HepG2 (cell line): Measurements from ENCODE around the gene SHC1.

Experiments
- CTCF ChIP-seq: sonication (generic); formaldehyde crosslinking; IDR thresholded peaks from 2 replicates; pipeline ENCODE4 v1.5.0; 2020; ENCODE audit warnings: mild to moderate bottlenecking, missing genetic modification reagents, moderate library complexity
- HDAC1 ChIP-seq: sonication (generic); formaldehyde crosslinking; IDR thresholded peaks from 2 replicates; pipeline ENCODE4 v1.5.1; 2020; ENCODE audit warnings: mild to moderate bottlenecking, missing genetic modification reagents
- PBX2 ChIP-seq: IDR thresholded peaks from 2 replicates; pipeline ENCODE4 v1.6.1; 2016; ENCODE audit warnings: control low read depth
- POLR2AphosphoS5 ChIP-seq: IDR thresholded peaks from 2 replicates; pipeline ENCODE4 v1.6.1; 2012; ENCODE audit warnings: low read depth, low read length
- SMAD1 ChIP-seq: sonication (generic); formaldehyde crosslinking; IDR thresholded peaks from 2 replicates; pipeline ENCODE4 v1.4.0; 2020; ENCODE audit warnings: missing genetic modification reagents, low read depth, mild to moderate bottlenecking, borderline replicate concordance
- SMYD3 ChIP-seq: sonication (generic); formaldehyde crosslinking; IDR thresholded peaks from 2 replicates; pipeline ENCODE4 v1.8.1; 2023; ENCODE audit warnings: mild to moderate bottlenecking, missing genetic modification reagents
- TCF7 ChIP-seq: sonication (generic); IDR thresholded peaks from 2 replicates; pipeline ENCODE4 v1.6.1; 2016; ENCODE audit warnings: antibody characterized with exemption, low read depth
- TEAD2 ChIP-seq: sonication (generic); formaldehyde crosslinking; IDR thresholded peaks from 2 replicates; pipeline ENCODE4 v1.9.0; 2021; ENCODE audit warnings: missing genetic modification reagents
- ZNF121 ChIP-seq: sonication (generic); formaldehyde crosslinking; IDR thresholded peaks from 2 replicates; pipeline ENCODE4 v1.5.0; 2020; ENCODE audit warnings: mild to moderate bottlenecking, missing genetic modification reagents
- ZNF567 ChIP-seq: sonication (generic); formaldehyde crosslinking; IDR thresholded peaks from 2 replicates; pipeline ENCODE4 v1.8.1; 2023; ENCODE audit warnings: mild to moderate bottlenecking, missing genetic modification reagents, borderline replicate concordance
- ZNF576 ChIP-seq: sonication (generic); formaldehyde crosslinking; IDR thresholded peaks from 2 replicates; pipeline ENCODE4 v1.4.0; 2020; ENCODE audit warnings: mild to moderate bottlenecking, missing genetic modification reagents

GRCh38 chr1:155011437-155012025 lies 41.0 kb upstream of the SHC1 start:
- TF ChIP-seq TCF7, result no peak
- no peak for TF ChIP-seq ZNF576 (CRISPR knock-in tag)
- TF ChIP-seq HDAC1 (CRISPR knock-in tag), result no peak
- no peak for TF ChIP-seq ZNF567 (CRISPR knock-in tag)
- TF ChIP-seq TEAD2 (CRISPR knock-in tag), result no peak
- no peak for TF ChIP-seq CTCF
- no peak for TF ChIP-seq SMYD3
- no peak for TF ChIP-seq SMAD1 (CRISPR knock-in tag)
- no peak for TF ChIP-seq PBX2
- TF ChIP-seq ZNF121 (CRISPR knock-in tag), result no peak
- no peak for TF ChIP-seq POLR2AphosphoS5
